ENCODE data around the gene CAPZA1.
A peak's percentile ranks its signal among the peaks of the same experiment; 100 is the strongest.

Gene CAPZA1

GRCh38 chr1:112718691-112719418, 99.2 kb downstream of the CAPZA1 start:
- TF ChIP-seq CTCF (IDR thresholded peaks at IDR 0.05; ENCODE audit: low read depth, low read length, missing control alignments), result peak; percentile 87
- in situ Hi-C loops (cut with HindIII; ENCODE audit: low pct_ligation_motif_present, low sequenced_read_pairs), result no loop called here
- Histone ChIP-seq H3K27me3 (replicated peaks) (no peaks in the 10 kb centered on the region), H3K27ac (no peak overlapping the region), H3K36me3 (replicated peaks) (no peaks in the 10 kb centered on the region), H3K4me3 (ENCODE audit: low read depth, low read length) (peak overlapping the region; percentile 9)
- peak; percentile 48 for DNase-seq

DNA sequence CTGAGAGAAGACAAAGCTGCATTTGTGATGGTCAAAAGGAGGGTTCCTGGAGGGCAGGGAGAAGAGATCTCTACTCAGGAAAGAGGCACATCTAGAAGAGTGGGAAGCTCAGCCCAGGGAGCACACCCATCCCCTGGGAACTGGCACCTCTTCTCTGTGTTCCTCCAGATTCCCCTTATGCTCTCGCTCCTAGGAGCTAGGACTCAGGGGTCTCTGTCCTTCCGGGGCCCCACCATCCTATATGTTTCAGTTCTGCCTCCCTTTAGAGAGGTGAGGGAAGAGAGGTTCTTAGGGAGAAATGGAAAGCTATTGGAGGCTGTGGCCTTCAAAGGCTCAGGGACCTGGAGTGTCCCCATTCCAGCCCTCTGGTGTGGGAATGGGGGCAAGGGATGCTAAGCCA, 100.1 kb downstream of the CAPZA1 start:
- in situ Hi-C loops (cut with HindIII; ENCODE audit: low pct_ligation_motif_present, low sequenced_read_pairs), result no loop called here
- H3K27me3 ChIP-seq (replicated peaks), result no peaks in the 10 kb centered on the region
- no peak for TF ChIP-seq CTCF (IDR thresholded peaks at IDR 0.05; ENCODE audit: low read depth, low read length, missing control alignments)
- no peak overlapping the region for H3K4me3 ChIP-seq (ENCODE audit: low read depth, low read length)
- no peak for DNase-seq
- H3K36me3 ChIP-seq (replicated peaks), result no peaks in the 10 kb centered on the region
- H3K27ac ChIP-seq, result no peak overlapping the region

GRCh38 chr1:112720800-112721199, 101.2 kb downstream of the CAPZA1 start:
- in situ Hi-C loops (cut with HindIII; ENCODE audit: low pct_ligation_motif_present, low sequenced_read_pairs), result no loop called here
- H3K36me3 ChIP-seq (replicated peaks), result no peaks in the 10 kb centered on the region
- DNase-seq, result no peak
- H3K4me3 ChIP-seq (ENCODE audit: low read depth, low read length), result no peak overlapping the region
- no peaks in the 10 kb centered on the region for H3K27me3 ChIP-seq (replicated peaks)
- H3K27ac ChIP-seq, result no peak overlapping the region
- no peak for TF ChIP-seq CTCF (IDR thresholded peaks at IDR 0.05; ENCODE audit: low read depth, low read length, missing control alignments)

All from brain microvascular endothelial cell (primary cell).